OCI-LY1 (cell line): ENCODE results near the gene WWP2.

Source experiments
- EZH2 ChIP-seq: fragments of 200-600 bp; sonication (generic), shearing (Covaris generic); IDR thresholded peaks from 2 replicates; pipeline ENCODE4 v1.8.0; 2017; ENCODE audit warnings: borderline replicate concordance, mixed run types, mild to moderate bottlenecking, antibody characterized with exemption, low read length, moderate library complexity, mixed read lengths
- TF ChIP-seq, protein P1 (sequence below): fragments of 200-600 bp; sonication (generic), shearing (Covaris generic); IDR thresholded peaks from 2 replicates; pipeline ENCODE4 v1.5.1; 2017; ENCODE audit warnings: mild to moderate bottlenecking, antibody characterized with exemption, low read length, moderate library complexity, mixed read lengths

DNA sequence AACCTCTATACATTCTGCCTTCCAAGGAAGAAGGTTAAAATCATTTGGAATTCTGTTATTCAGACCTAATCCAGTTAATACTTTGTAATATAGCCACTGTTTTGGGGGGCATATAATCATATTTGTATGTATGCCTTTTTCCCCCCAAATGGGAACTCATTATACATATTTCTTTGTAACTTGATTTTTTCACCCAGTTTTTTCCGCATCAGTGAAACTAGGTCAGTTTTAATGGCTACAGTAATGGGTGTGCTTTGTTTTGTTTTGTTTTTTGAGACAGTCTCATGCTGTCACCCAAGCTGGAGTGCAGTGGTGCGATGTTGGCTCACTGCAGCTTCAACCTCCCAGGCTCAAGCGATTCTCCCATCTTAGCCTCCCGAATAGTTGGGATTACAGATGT lies 54.9 kb downstream of the WWP2 start:
- TF ChIP-seq, protein P1, sequence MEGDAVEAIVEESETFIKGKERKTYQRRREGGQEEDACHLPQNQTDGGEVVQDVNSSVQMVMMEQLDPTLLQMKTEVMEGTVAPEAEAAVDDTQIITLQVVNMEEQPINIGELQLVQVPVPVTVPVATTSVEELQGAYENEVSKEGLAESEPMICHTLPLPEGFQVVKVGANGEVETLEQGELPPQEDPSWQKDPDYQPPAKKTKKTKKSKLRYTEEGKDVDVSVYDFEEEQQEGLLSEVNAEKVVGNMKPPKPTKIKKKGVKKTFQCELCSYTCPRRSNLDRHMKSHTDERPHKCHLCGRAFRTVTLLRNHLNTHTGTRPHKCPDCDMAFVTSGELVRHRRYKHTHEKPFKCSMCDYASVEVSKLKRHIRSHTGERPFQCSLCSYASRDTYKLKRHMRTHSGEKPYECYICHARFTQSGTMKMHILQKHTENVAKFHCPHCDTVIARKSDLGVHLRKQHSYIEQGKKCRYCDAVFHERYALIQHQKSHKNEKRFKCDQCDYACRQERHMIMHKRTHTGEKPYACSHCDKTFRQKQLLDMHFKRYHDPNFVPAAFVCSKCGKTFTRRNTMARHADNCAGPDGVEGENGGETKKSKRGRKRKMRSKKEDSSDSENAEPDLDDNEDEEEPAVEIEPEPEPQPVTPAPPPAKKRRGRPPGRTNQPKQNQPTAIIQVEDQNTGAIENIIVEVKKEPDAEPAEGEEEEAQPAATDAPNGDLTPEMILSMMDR, result no peak
- TF ChIP-seq EZH2, result no peak
